ENCODE measurements around the gene TLDC2. TPM values are rescaled to one million over a fixed set of nuclear protein-coding genes. Genes with fewer than 3 reads are reported as not detected.

Gene TLDC2
- total RNA-seq, 1 experiment from 2014 or later = not detected

Other genes with a start within 250 kb of the TLDC2 start
- gene SLA2, start 229.9 kb upstream of the TLDC2 start, total RNA-seq (2014; rRNA removed; shearing (Covaris generic); ENCODE audit: low replicate concordance) = 0.19 and 0.36 TPM in 2 replicates
- 23.7 and 33.6 TPM in 2 replicates for gene NDRG3, start 130.0 kb upstream of the TLDC2 start, total RNA-seq (2014; rRNA removed; shearing (Covaris generic); ENCODE audit: low replicate concordance)
- 15.4 and 16.3 TPM in 2 replicates for gene DSN1, start 102.4 kb upstream of the TLDC2 start, total RNA-seq (2014; rRNA removed; shearing (Covaris generic); ENCODE audit: low replicate concordance)
- gene SAMHD1, start 75.6 kb downstream of the TLDC2 start, total RNA-seq (2014; rRNA removed; shearing (Covaris generic); ENCODE audit: low replicate concordance) = 26.4 and 28.7 TPM in 2 replicates
- gene RBL1, start 219.9 kb downstream of the TLDC2 start, total RNA-seq (2014; rRNA removed; shearing (Covaris generic); ENCODE audit: low replicate concordance) = 12.5 and 19.2 TPM in 2 replicates